H9 (cell line): ENCODE results near the gene TBC1D24. TPM values are rescaled to one million over a fixed set of nuclear protein-coding genes. Genes with fewer than 3 reads are reported as not detected.

Experiments
- DNase-seq: peaks from one replicate; pipeline ENCODE4 v3.0.0-alpha.2; 2017
- H2AFZ ChIP-seq: one replicate; pipeline ENCODE4 v1.6.1; 2013; ENCODE audit warnings: mild to moderate bottlenecking, low read length, control low read depth, moderate library complexity
- H2AK5ac ChIP-seq: 2 replicates; pipeline ENCODE4 v1.6.1; 2013; ENCODE audit warnings: low read length, control low read depth, mixed read lengths; ENCODE audit not compliant: insufficient read length
- H2BK120ac ChIP-seq: one replicate; pipeline ENCODE4 v1.6.1; 2013; ENCODE audit warnings: low read depth, mild to moderate bottlenecking, low read length, control low read depth, inconsistent platforms; ENCODE audit not compliant: poor library complexity, severe bottlenecking
- H2BK12ac ChIP-seq: 2 replicates; pipeline ENCODE4 v1.6.1; 2013; ENCODE audit warnings: low read length, control low read depth, mixed read lengths, low read depth; ENCODE audit not compliant: insufficient read length
- H2BK15ac ChIP-seq: 2 replicates; pipeline ENCODE4 v1.6.1; 2013; ENCODE audit warnings: low read depth, low read length, control low read depth
- H2BK20ac ChIP-seq: one replicate; pipeline ENCODE4 v1.6.1; 2013; ENCODE audit warnings: low read depth, mild to moderate bottlenecking, low read length, control low read depth, inconsistent platforms; ENCODE audit not compliant: poor library complexity, severe bottlenecking
- H2BK5ac ChIP-seq: 2 replicates; pipeline ENCODE4 v1.6.1; 2013; ENCODE audit warnings: low read length, control low read depth, mixed read lengths; ENCODE audit not compliant: insufficient read length
- H3K14ac ChIP-seq: 2 replicates; pipeline ENCODE4 v1.6.1; 2013; ENCODE audit warnings: low read length, control low read depth; ENCODE audit not compliant: insufficient read depth
- H3K18ac ChIP-seq: 2 replicates; pipeline ENCODE4 v1.6.1; 2013; ENCODE audit warnings: low read depth, mild to moderate bottlenecking, mixed read lengths, low read length, control low read depth; ENCODE audit not compliant: insufficient read length
- H3K23ac ChIP-seq: 2 replicates; pipeline ENCODE4 v1.6.1; 2013; ENCODE audit warnings: low read length, control low read depth, mixed read lengths, low read depth; ENCODE audit not compliant: insufficient read length
- H3K23me2 ChIP-seq: 2 replicates; pipeline ENCODE4 v1.6.1; 2013; ENCODE audit warnings: low read depth, mild to moderate bottlenecking, mixed read lengths, low read length, control low read depth; ENCODE audit not compliant: insufficient read length, poor library complexity, severe bottlenecking
- H3K27ac ChIP-seq: 2 replicates; pipeline ENCODE4 v1.5.1; 2013; ENCODE audit warnings: low read length, control low read depth, mixed read lengths, low read depth; ENCODE audit not compliant: insufficient read length
- H3K27me3 ChIP-seq: 2 replicates; pipeline ENCODE4 v1.6.1; 2013; ENCODE audit warnings: low read length, control low read depth, inconsistent platforms; ENCODE audit not compliant: insufficient read depth
- H3K4ac ChIP-seq: 2 replicates; pipeline ENCODE4 v1.6.1; 2013; ENCODE audit warnings: low read depth, mild to moderate bottlenecking, control low read depth, inconsistent platforms, low read length, moderate library complexity
- H3K4me1 ChIP-seq: 2 replicates; pipeline ENCODE4 v1.6.1; 2013; ENCODE audit warnings: low read length, control low read depth, inconsistent platforms; ENCODE audit not compliant: insufficient read depth
- H3K4me2 ChIP-seq: 2 replicates; pipeline ENCODE4 v1.6.1; 2013; ENCODE audit warnings: low read length, control low read depth, mixed read lengths; ENCODE audit not compliant: insufficient read length, insufficient read depth
- H3K56ac ChIP-seq: 2 replicates; pipeline ENCODE4 v1.6.1; 2013; ENCODE audit warnings: low read depth, mild to moderate bottlenecking, mixed read lengths, low read length, control low read depth; ENCODE audit not compliant: insufficient read length
- H3K79me1 ChIP-seq: 2 replicates; pipeline ENCODE4 v1.6.1; 2013; ENCODE audit warnings: low read depth, mild to moderate bottlenecking, moderate library complexity, low read length, control low read depth, inconsistent platforms; ENCODE audit not compliant: insufficient read depth, poor library complexity, severe bottlenecking
- H3K79me2 ChIP-seq: 2 replicates; pipeline ENCODE4 v1.6.1; 2013; ENCODE audit warnings: low read length, control low read depth, inconsistent platforms; ENCODE audit not compliant: insufficient read depth
- H3K9ac ChIP-seq: 2 replicates; pipeline ENCODE4 v1.6.1; 2013; ENCODE audit warnings: low read length, control low read depth, mixed read lengths; ENCODE audit not compliant: insufficient read length; ENCODE audit errors: extremely low read depth
- H3K9me3 ChIP-seq: one replicate; pipeline ENCODE4 v1.6.1; 2013; ENCODE audit warnings: low read depth, low read length, inconsistent platforms; ENCODE audit not compliant: control insufficient read depth
- H3T11ph ChIP-seq: one replicate; pipeline ENCODE4 v1.6.1; 2013; ENCODE audit warnings: mild to moderate bottlenecking, low read length, control low read depth, inconsistent platforms
- H4K20me1 ChIP-seq: one replicate; pipeline ENCODE4 v1.6.1; 2013; ENCODE audit not compliant: control insufficient read depth, insufficient read length, insufficient read depth
- H4K5ac ChIP-seq: 2 replicates; pipeline ENCODE4 v1.6.1; 2013; ENCODE audit warnings: low read depth, mild to moderate bottlenecking, mixed read lengths, low read length, control low read depth; ENCODE audit not compliant: insufficient read length
- H4K8ac ChIP-seq: replicated peaks from 2 replicates; pipeline ENCODE4 v1.6.1; 2013; ENCODE audit warnings: low read length, control low read depth, mixed read lengths, low read depth; ENCODE audit not compliant: insufficient read length
- H4K91ac ChIP-seq: 2 replicates; pipeline ENCODE4 v1.6.1; 2013; ENCODE audit warnings: low read depth, mild to moderate bottlenecking, moderate library complexity, mixed read lengths, low read length, control low read depth; ENCODE audit not compliant: insufficient read length
- H3K27ac Mint-ChIP-seq, 3 experiments: 2 replicates in 2 of 3; 3 replicates in 1 of 3; pipeline ENCODE4 v1.8.0; 2020 to 2021; ENCODE audit warnings: mixed read lengths in 3 of 3, mild to moderate bottlenecking in 1 of 3, moderate library complexity in 1 of 3
- H3K27me3 Mint-ChIP-seq: 2 replicates; pipeline ENCODE4 v1.8.0; 2021; ENCODE audit warnings: low read depth, mild to moderate bottlenecking, moderate library complexity, mixed read lengths
- H3K36me3 Mint-ChIP-seq, 3 experiments: 2 replicates in 2 of 3; 3 replicates in 1 of 3; pipeline ENCODE4 v1.8.0; 2020 to 2021; ENCODE audit warnings: low read depth in 3 of 3, mixed read lengths in 3 of 3; ENCODE audit not compliant: insufficient read depth in 1 of 3
- H3K4me1 Mint-ChIP-seq, 2 experiments: 2 replicates each; pipeline ENCODE4 v1.8.0; 2020; ENCODE audit warnings: mixed read lengths in 2 of 2
- H3K4me3 Mint-ChIP-seq, 2 experiments: 2 replicates in 1 of 2; 3 replicates in 1 of 2; pipeline ENCODE4 v1.8.0; 2020 to 2021; ENCODE audit warnings: mild to moderate bottlenecking in 2 of 2, mixed read lengths in 2 of 2, moderate library complexity in 1 of 2
- H3K9me3 Mint-ChIP-seq, 2 experiments: 2 replicates in 1 of 2; 3 replicates in 1 of 2; pipeline ENCODE4 v1.8.0; 2020; ENCODE audit warnings: mild to moderate bottlenecking in 2 of 2, mixed read lengths in 2 of 2, moderate library complexity in 1 of 2
- CTCF ChIP-seq: fragments of 200-600 bp; sonication (generic); conservative IDR thresholded peaks from 3 replicates; pipeline ENCODE4 v1.8.0; 2021; ENCODE audit warnings: antibody characterized with exemption, mild to moderate bottlenecking
- WGBS: extraction: QIAGEN DNeasy Blood & Tissue Kit; methylation state at CpG from one replicate; pipeline ENCODE4 v1.1.7; 2013; ENCODE audit warnings: missing lambda C conversion rate, low lambda C conversion rate, mixed read lengths; ENCODE audit not compliant: insufficient read length; ENCODE audit errors: extremely low coverage; 5-methylcytosine and 5-hydroxymethylcytosine counted together
- total RNA-seq: library from RNA; stranded (reverse); gene quantifications from 2 replicates; pipeline ENCODE4 v1.2.1, GENCODE V29; 2021

The TBC1D24 gene
- total RNA-seq, 1 experiment from 2014 or later = 19.0 TPM

DNA sequence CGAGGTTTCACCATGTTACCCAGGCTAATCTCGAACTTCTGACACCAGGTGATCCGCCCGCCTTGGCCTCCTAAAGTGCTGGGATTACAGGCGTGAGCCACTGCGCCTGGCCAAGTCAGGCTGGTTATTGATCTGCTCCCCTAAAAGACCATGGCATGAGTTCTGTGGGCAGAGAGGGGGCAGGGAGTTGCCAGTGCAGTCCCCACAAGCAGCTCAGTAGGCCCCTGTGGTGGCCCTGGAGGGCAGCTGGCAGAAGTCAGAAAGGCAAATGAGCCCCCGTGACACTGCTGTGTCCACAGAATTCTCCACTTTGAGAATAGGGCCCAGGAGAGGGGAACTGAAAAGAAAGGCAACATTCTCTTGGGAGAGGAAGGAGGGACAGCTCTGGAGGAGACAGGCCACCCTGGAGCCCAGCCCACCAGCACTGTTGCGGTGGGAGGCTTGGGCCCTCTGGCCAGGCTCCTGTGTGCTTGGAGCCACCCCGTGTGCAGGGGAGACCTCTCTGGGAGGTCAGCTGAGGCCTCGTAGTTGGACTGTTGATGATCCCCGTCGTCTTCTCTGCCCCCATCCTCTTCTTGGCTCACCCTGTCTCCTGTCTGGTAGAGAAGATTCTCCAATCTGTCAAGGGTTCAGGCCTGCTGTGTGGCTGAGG is 43.2 kb downstream of the TBC1D24 start:
- Mint-ChIP-seq H3K36me3 (peaks cover 5 to 24% (median 18%) of the 10 kb centered on the region in 3 experiments; a peak in 6 of 7 replicates), H3K27ac (no peak overlapping the region; a peak in 1 of 7 replicates), H3K4me3 (peak overlapping the region in 1 of 2 experiments; percentile 23; a peak in 1 of 5 replicates), H3K27me3 (no peaks in the 10 kb centered on the region; the same call in 1 of the 2 replicates), H3K9me3 (no peaks in the 10 kb centered on the region; a peak in 1 of 5 replicates), H3K4me1 (peaks cover 28 to 37% of the 10 kb centered on the region in 2 experiments)
- no peak for TF ChIP-seq CTCF
- Histone ChIP-seq H3K14ac (no peak overlapping the region), H2AK5ac (no peak overlapping the region), H3K79me1 (peaks cover 9% of the 10 kb centered on the region), H3T11ph (no peak overlapping the region), H3K4me1 (no peaks in the 10 kb centered on the region), H3K79me2 (peaks cover 36% of the 10 kb centered on the region; the same call in 1 of the 2 replicates), H3K4me2 (no peak overlapping the region), H3K4ac (no peak overlapping the region), H2BK12ac (no peak overlapping the region), H3K9ac (no peak overlapping the region), H2BK15ac (no peak overlapping the region), H2BK120ac (no peak overlapping the region), H2BK20ac (no peak overlapping the region), H2BK5ac (no peak overlapping the region), H3K9me3 (no peaks in the 10 kb centered on the region), H4K91ac (no peak overlapping the region), H3K23me2 (peaks cover 19% of the 10 kb centered on the region), H2AFZ (no peak overlapping the region), H3K23ac (no peak overlapping the region), H3K27ac (no peak overlapping the region), H4K20me1 (no peaks in the 10 kb centered on the region), H3K18ac (no peak overlapping the region), H3K27me3 (no peaks in the 10 kb centered on the region), H3K56ac (no peak overlapping the region), H4K5ac (no peak overlapping the region), H4K8ac (no peak overlapping the region)
- no peak for DNase-seq
- no CpG with 5 or more reads among the region's 12 CpGs for WGBS
